ENCODE data around the gene FBXO41.

FBXO41 gene

DNA sequence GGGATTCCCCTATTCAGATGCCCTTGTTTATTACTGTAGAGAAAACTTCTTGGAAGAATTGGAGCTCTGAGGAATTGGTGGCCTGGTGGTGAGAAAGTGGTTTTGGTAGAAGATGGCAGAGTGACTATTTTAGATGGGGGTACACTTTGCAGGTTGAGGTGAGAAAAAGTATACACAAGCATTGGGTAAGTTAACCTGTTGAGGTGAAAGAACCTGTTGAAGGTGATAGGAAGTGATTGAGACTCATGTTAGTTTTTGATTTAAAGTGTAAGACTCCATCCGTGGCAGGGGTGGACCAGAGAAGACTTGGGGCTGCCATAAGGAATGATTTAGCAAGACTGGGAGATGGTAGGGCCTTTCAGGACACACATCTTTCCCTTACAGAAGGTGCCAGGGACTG, 47.1 kb downstream of the FBXO41 start:
- no peak for ATAC-seq
- TF ChIP-seq CSDC2 (CRISPR knock-in tag; IDR thresholded peaks at IDR 0.05): no peak
- TF ChIP-seq PPARA (CRISPR knock-in tag; IDR thresholded peaks at IDR 0.05; ENCODE audit: borderline replicate concordance): no peak
- no peak for TF ChIP-seq TOX (CRISPR knock-in tag; IDR thresholded peaks at IDR 0.05; ENCODE audit: borderline replicate concordance)
- no peak for TF ChIP-seq GLIS3 (CRISPR knock-in tag; IDR thresholded peaks at IDR 0.05)
- TF ChIP-seq TCF4 (CRISPR knock-in tag; IDR thresholded peaks at IDR 0.05; ENCODE audit: borderline replicate concordance): no peak
- TF ChIP-seq ESRRG (CRISPR knock-in tag; IDR thresholded peaks at IDR 0.05): no peak
- no peak for TF ChIP-seq OSR1 (CRISPR knock-in tag; IDR thresholded peaks at IDR 0.05)
- TF ChIP-seq, protein P1, sequence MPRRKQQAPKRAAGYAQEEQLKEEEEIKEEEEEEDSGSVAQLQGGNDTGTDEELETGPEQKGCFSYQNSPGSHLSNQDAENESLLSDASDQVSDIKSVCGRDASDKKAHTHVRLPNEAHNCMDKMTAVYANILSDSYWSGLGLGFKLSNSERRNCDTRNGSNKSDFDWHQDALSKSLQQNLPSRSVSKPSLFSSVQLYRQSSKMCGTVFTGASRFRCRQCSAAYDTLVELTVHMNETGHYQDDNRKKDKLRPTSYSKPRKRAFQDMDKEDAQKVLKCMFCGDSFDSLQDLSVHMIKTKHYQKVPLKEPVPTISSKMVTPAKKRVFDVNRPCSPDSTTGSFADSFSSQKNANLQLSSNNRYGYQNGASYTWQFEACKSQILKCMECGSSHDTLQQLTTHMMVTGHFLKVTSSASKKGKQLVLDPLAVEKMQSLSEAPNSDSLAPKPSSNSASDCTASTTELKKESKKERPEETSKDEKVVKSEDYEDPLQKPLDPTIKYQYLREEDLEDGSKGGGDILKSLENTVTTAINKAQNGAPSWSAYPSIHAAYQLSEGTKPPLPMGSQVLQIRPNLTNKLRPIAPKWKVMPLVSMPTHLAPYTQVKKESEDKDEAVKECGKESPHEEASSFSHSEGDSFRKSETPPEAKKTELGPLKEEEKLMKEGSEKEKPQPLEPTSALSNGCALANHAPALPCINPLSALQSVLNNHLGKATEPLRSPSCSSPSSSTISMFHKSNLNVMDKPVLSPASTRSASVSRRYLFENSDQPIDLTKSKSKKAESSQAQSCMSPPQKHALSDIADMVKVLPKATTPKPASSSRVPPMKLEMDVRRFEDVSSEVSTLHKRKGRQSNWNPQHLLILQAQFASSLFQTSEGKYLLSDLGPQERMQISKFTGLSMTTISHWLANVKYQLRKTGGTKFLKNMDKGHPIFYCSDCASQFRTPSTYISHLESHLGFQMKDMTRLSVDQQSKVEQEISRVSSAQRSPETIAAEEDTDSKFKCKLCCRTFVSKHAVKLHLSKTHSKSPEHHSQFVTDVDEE (CRISPR knock-in tag; IDR thresholded peaks at IDR 0.05): no peak
- no peak for TF ChIP-seq ZFP30 (CRISPR knock-in tag; IDR thresholded peaks at IDR 0.05)
- TF ChIP-seq ARNTL (CRISPR knock-in tag; IDR thresholded peaks at IDR 0.05; ENCODE audit: borderline replicate concordance, low read depth): no peak
- TF ChIP-seq, protein P2, sequence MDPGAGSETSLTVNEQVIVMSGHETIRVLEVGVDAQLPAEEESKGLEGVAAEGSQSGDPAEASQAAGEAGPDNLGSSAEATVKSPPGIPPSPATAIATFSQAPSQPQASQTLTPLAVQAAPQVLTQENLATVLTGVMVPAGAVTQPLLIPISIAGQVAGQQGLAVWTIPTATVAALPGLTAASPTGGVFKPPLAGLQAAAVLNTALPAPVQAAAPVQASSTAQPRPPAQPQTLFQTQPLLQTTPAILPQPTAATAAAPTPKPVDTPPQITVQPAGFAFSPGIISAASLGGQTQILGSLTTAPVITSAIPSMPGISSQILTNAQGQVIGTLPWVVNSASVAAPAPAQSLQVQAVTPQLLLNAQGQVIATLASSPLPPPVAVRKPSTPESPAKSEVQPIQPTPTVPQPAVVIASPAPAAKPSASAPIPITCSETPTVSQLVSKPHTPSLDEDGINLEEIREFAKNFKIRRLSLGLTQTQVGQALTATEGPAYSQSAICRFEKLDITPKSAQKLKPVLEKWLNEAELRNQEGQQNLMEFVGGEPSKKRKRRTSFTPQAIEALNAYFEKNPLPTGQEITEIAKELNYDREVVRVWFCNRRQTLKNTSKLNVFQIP (CRISPR knock-in tag; IDR thresholded peaks at IDR 0.05; ENCODE audit: borderline replicate concordance, low read depth): no peak
- TF ChIP-seq RARB (CRISPR knock-in tag; IDR thresholded peaks at IDR 0.05): no peak
- no peak for TF ChIP-seq ZC3H10 (CRISPR knock-in tag; IDR thresholded peaks at IDR 0.05)
- no peak for TF ChIP-seq ZFP3 (CRISPR knock-in tag; IDR thresholded peaks at IDR 0.05)
- TF ChIP-seq, protein P3, sequence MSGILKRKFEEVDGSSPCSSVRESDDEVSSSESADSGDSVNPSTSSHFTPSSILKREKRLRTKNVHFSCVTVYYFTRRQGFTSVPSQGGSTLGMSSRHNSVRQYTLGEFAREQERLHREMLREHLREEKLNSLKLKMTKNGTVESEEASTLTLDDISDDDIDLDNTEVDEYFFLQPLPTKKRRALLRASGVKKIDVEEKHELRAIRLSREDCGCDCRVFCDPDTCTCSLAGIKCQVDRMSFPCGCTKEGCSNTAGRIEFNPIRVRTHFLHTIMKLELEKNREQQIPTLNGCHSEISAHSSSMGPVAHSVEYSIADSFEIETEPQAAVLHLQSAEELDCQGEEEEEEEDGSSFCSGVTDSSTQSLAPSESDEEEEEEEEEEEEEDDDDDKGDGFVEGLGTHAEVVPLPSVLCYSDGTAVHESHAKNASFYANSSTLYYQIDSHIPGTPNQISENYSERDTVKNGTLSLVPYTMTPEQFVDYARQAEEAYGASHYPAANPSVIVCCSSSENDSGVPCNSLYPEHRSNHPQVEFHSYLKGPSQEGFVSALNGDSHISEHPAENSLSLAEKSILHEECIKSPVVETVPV (CRISPR knock-in tag; IDR thresholded peaks at IDR 0.05): no peak
- TF ChIP-seq, protein P4, sequence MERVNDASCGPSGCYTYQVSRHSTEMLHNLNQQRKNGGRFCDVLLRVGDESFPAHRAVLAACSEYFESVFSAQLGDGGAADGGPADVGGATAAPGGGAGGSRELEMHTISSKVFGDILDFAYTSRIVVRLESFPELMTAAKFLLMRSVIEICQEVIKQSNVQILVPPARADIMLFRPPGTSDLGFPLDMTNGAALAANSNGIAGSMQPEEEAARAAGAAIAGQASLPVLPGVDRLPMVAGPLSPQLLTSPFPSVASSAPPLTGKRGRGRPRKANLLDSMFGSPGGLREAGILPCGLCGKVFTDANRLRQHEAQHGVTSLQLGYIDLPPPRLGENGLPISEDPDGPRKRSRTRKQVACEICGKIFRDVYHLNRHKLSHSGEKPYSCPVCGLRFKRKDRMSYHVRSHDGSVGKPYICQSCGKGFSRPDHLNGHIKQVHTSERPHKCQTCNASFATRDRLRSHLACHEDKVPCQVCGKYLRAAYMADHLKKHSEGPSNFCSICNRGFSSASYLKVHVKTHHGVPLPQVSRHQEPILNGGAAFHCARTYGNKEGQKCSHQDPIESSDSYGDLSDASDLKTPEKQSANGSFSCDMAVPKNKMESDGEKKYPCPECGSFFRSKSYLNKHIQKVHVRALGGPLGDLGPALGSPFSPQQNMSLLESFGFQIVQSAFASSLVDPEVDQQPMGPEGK (CRISPR knock-in tag; IDR thresholded peaks at IDR 0.05; ENCODE audit: borderline replicate concordance): no peak

DNA sequence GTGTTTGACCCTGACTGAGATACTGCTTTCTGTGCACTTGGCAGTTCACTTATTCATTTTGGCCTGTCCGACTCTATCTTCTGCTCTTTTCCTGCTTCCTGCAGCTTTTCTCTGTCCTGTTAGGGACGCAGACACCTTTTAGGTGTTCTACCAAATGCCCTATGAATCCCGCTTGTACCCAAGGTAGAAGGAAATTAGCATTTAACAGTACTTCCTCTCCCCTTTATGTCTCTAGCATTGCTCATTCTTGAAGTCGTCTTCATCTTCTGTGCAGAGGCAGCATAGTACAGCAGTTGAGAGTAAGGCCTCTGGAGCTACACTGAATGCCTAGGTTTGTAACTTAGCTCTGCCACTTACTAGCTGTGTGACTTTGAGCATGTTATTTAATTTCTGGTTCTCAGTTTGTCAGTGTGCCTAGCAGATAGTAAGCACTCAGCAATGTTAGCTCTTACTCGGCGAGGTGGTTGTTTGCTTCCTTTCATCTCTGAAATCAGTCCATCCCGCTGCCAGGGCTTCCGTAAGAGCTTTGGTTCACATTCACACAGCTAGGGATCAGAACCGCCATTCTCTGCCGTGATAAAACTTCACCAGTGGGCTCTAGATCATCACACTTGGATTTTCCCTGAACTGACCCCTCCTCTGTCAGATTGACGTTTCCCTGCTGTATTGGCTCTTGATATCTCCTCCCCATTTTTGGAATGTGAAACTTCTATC, 48.8 kb downstream of the FBXO41 start:
- ATAC-seq: no peak
- TF ChIP-seq, protein P5, sequence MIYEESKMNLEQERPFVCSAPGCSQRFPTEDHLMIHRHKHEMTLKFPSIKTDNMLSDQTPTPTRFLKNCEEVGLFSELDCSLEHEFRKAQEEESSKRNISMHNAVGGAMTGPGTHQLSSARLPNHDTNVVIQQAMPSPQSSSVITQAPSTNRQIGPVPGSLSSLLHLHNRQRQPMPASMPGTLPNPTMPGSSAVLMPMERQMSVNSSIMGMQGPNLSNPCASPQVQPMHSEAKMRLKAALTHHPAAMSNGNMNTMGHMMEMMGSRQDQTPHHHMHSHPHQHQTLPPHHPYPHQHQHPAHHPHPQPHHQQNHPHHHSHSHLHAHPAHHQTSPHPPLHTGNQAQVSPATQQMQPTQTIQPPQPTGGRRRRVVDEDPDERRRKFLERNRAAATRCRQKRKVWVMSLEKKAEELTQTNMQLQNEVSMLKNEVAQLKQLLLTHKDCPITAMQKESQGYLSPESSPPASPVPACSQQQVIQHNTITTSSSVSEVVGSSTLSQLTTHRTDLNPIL (CRISPR knock-in tag; IDR thresholded peaks at IDR 0.05; ENCODE audit: low read depth): no peak
- TF ChIP-seq ISL1 (CRISPR knock-in tag; IDR thresholded peaks at IDR 0.05) (no peak), BACH2 (CRISPR knock-in tag; IDR thresholded peaks at IDR 0.05; ENCODE audit: borderline replicate concordance) (no peak), PPARA (CRISPR knock-in tag; IDR thresholded peaks at IDR 0.05; ENCODE audit: borderline replicate concordance) (no peak), OSR1 (CRISPR knock-in tag; IDR thresholded peaks at IDR 0.05) (no peak), RARB (CRISPR knock-in tag; IDR thresholded peaks at IDR 0.05) (no peak), ESRRG (CRISPR knock-in tag; IDR thresholded peaks at IDR 0.05) (no peak), TOX (CRISPR knock-in tag; IDR thresholded peaks at IDR 0.05; ENCODE audit: borderline replicate concordance) (no peak), ZNF565 (CRISPR knock-in tag; conservative IDR thresholded peaks at IDR 0.05; ENCODE audit: low read depth) (no peak), GLIS3 (CRISPR knock-in tag; IDR thresholded peaks at IDR 0.05) (no peak), ARNTL (CRISPR knock-in tag; IDR thresholded peaks at IDR 0.05; ENCODE audit: borderline replicate concordance, low read depth) (no peak), TCF4 (CRISPR knock-in tag; IDR thresholded peaks at IDR 0.05; ENCODE audit: borderline replicate concordance) (no peak), CSDC2 (CRISPR knock-in tag; IDR thresholded peaks at IDR 0.05) (no peak), ZFP3 (CRISPR knock-in tag; IDR thresholded peaks at IDR 0.05) (no peak), ZNF8 (CRISPR knock-in tag; IDR thresholded peaks at IDR 0.05) (no peak), ZFP30 (CRISPR knock-in tag; IDR thresholded peaks at IDR 0.05) (no peak)
- TF ChIP-seq, protein P4 (CRISPR knock-in tag; IDR thresholded peaks at IDR 0.05; ENCODE audit: borderline replicate concordance): no peak
- TF ChIP-seq, protein P1 (CRISPR knock-in tag; IDR thresholded peaks at IDR 0.05): no peak
- TF ChIP-seq, protein P3 (CRISPR knock-in tag; IDR thresholded peaks at IDR 0.05): no peak
